HG03457 (cell line): ENCODE results near the gene UBE2R2.
A peak's percentile ranks its signal among the peaks of the same experiment; 100 is the strongest.
"Not testable (repeated sequence)": the region's sequence is repeated elsewhere in the genome, so short reads cannot be mapped to it uniquely, and the experiment has no call there.

Experiments
- ATAC-seq: cut with Tn5 transposase; IDR thresholded peaks from one replicate; pipeline ENCODE4 v1.9.1; 2021; ENCODE audit warnings: moderate number of reproducible peaks; ENCODE audit not compliant: unreplicated experiment

Gene UBE2R2

GRCh38 chr9:33798545-33798944, 18.4 kb upstream of the UBE2R2 start:
- ATAC-seq = no peak

DNA sequence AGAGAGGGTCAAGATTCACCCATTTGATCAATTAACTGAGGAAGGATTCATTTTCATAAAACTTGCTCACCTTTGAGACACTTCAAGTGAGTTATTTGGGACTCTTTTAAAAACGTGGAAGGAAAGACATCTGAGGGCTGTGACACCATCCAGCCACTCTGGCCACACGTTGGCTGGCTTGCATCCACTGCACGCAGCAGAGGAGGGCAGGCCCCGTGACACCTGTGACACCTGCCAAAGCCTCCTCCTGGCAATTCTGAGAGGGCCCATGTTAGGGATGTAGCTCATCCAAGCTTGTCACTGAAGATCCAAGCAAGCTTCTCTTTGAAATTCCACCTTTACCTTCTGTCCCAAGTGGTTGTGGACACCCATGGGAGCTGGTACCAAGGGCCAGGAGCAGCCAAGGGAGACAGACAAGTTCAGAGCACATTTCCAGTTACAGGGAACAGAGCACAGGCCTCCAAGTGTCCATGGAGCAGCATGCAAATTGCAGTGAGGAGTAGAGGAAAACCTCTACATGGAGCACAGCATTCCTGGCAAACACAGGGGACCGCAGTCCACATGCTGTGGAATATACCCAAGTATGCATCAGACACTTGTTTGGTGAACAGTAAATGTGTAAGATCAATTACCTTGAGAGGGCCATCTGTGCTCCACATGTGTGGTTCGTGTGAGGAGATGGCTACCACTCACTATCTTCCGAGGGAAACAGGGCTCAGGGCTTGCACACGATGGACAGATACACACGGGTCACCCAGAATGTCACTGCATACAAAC, 16.8 kb upstream of the UBE2R2 start:
- ATAC-seq = no peak

DNA sequence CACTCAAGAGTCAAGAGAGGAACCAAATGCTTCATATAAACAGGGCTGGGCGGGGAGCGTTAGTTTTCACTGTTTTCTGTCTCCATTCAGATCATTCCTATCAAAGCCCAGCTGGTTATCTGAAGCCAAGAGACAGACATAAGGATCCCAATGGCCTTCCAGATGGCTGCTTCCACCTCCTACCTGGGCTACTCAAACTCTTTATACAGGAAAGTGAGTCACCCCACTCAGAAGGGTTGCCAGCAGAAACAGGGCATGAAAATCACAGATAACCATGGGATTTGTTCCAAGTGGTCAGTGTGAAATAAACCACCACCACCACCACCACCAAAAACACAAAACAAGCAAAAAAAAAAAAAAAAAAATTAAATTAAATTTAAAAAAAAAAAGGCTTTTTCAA, 16.1 kb upstream of the UBE2R2 start:
- ATAC-seq = no peak

DNA sequence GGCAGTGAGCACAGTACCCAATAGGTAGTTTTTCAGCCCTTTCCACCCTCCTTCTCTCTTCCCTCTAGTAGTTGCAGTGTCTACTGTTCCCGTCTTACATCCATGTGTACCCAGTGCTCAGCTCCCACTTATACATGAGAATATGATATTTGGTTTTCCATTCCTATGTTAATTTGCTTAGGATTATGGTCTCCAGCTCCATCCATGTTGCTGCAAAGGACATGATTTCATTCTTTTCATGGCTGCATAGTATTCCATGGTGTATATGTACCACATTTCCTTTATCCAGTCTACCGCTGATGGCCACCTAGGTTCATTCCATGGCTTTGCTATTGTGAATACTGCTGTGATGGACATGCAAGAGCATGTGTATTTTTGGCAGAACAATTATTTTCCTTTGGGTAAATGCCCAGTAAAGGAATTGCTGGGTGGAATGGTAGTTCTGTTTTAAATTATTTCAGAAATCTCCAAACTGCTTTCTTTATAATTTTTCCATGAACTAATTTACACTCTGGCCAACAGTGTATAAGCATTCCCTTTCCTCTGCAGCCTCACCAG, 14.9 kb upstream of the UBE2R2 start:
- not testable (repeated sequence) for ATAC-seq

DNA sequence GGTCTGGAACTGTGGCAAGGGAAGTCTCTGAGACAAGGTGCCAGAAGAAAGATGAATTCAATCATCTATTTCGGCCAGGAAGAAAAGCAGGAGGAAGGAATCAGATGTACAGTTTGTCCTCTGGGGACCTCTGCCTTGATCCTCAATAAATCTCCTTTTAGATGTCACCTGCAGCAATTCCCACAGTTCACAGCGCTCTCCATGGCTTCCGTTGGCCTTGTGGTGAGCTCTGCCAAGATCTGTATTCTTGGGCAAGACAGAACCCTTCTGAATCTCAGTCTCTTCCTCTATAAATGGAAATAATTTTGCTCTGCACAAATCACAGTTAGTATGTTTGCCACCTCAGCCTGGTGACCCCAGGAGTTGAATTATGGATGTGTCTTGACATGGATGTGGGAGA, 12.8 kb upstream of the UBE2R2 start:
- not testable (repeated sequence) for ATAC-seq

DNA sequence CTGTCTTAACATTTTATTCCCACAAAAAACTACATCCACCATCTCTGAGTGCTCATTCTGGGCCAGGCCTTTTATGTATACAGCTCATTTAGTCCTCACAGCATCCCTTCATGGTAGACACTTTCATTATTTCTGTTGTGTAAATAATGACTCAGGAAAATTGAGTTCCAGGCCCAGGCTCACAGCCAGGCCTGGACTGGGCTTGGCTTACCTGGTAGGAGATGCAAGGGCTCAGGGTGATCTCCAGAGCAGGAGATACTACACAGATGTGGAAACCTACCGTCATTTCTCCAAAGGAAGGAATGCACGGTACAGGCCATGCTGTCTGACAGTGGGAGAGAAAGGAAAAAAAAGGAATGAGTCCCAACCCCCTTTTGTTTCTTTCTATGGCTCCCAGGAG, 9.8 kb upstream of the UBE2R2 start:
- not testable (repeated sequence) for ATAC-seq

DNA sequence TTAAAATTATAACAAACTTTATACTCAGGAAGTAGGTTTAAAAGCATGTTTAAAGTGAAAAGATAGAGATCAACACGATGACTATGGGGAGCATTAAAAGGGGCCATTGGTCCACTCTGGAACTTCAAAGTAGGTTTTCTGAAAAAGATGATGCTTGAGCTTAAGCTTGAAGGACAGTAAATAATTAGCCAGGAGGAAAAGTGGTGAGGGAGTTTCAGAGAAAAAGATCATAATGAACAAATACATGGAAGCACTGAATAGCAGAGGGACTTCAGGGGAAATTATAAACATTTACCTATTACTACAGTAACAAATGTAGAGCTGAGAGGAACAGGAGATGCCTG, 8.0 kb upstream of the UBE2R2 start:
- ATAC-seq = not testable (repeated sequence)

- ATAC-seq = no peak
Measured at GRCh38 chr9:33809506-33809905, 7.5 kb upstream of the UBE2R2 start.

DNA sequence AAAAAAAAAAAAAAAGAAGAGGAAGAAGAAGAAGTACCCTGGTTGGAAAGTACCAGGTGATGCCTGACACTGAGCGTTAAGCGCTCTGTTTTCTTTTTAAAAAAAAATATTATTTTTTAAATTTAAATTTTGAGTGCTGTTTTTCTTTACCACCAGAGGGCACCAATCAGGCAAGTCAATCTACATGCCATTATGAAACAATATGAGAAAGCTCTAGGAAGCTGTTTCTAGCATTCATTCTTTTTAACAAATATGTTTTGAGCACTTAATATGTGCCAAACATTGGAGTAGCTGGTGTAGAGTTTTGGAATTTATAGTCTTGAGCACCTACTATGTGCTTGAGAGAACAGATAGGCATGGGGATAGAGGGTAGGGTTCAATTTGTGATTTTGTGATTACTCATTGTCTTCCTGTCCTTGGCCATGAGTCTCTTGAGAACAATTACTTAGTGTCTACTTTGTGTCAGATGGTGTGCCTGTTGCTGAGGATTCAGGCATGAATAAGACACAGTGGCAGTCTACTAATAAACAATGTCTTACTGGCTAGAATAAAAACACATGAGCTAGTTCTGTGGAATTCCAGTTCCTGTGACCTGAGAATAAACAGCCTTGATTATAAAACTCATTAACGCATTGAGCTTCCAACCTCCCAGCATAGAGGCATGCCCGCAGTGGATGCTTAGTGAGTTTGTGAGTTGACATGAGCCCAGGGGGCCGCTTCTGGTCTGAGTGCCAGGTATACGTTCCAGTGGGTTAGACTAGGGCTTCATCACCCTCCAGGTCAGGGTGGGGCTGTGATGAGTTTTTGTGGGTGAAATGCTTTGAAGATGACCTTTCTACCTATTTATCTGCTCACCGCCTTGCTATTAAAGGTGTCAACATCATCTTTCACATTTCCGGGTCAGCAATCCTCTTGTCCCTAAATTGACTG, 3.0 kb upstream of the UBE2R2 start:
- ATAC-seq = no peak

DNA sequence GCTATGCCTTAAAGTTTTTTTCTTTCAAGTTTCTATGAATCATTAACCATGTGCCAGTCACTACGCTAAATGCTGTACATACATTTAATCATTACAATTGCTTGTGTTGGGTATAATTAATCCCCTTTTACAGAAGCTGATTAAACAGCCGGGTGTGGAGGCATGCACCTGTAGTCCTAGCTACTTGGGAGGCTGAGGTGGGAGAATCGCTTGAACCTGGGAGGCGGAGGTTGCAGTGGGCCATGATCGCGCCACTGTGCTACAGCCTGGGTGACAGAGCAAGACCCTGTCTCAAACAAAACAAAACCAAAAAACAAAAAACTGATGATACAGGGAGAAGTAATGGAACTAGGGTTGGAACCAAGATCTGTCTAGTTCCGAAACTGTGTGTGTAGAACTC, 1.2 kb upstream of the UBE2R2 start:
- ATAC-seq = no peak

GRCh38 chr9:33817327-33818166, 587 bp downstream of the UBE2R2 start:
- peak; percentile 16 for ATAC-seq

GRCh38 chr9:33818167-33818846, 1.3 kb downstream of the UBE2R2 start:
- ATAC-seq = no peak

- ATAC-seq = no peak
Measured at GRCh38 chr9:33818847-33819500, 2.0 kb downstream of the UBE2R2 start.

- ATAC-seq = no peak
Measured at GRCh38 chr9:33820231-33820745, 3.3 kb downstream of the UBE2R2 start.

DNA sequence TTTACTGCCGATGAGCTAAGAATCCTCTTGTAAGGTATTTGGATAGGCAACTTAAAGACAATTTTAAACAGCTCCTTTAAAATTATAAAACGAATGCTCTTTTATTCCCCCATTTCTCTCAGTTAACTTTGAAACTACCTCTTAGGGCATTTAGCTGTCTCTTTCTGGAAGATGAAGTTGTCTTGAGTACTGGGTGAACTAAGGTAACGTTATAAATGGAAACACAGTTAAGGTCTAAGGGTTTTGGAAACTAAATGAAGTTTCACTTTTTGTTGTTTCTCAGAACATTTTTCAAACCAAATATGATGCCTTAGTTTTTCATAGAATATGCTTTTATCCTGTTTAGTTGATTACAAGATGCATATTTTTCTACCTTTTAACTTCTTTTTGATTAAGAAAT, 6.8 kb downstream of the UBE2R2 start:
- no peak for ATAC-seq

DNA sequence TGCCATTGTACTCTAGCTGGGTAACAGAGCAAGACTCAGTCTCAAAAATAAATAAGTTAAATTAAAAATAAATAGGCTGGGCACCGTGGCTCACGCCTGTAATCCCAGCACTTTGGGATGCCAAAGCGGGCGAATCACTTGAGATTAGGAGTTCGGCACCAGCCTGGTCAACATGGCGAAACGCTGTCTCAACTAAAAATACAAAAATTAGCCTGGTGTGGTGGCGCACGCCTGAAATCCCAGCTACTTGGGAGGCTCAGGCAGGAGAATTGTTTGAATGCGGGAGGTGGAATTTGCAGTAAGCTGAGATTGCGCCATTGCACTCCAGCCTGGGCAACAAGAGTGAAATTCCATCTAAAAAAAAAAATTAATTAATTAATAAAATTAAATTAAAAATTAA, 10.3 kb downstream of the UBE2R2 start:
- ATAC-seq = not testable (repeated sequence)

DNA sequence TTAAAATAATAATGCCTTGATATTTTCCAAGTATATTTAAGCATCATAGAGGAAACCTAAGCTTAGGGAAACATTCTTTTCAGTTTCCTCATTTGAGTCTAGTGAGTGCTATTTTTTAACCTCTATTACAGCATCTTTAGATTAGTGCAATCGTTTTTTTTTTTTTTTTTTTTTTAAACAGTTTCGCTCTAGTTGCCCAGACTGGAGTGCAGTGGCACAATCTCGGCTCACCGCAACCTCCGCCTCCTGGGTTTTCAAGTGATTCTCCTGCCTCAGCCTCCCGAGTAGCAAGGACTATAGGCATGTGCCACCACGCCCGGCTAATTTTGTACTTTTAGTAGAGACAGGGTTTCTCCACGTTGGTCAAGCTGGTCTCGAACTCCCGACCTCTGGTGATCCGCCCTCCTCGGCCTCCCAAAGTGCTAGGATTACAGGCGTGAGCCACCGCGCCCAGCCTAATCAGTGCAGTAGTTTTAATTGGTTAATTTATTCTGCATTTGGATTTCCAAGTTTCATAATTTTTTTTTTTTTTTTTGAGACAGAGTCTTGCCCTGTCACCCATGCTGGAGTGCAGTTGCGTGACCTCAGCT, 12.8 kb downstream of the UBE2R2 start:
- not testable (repeated sequence) for ATAC-seq

DNA sequence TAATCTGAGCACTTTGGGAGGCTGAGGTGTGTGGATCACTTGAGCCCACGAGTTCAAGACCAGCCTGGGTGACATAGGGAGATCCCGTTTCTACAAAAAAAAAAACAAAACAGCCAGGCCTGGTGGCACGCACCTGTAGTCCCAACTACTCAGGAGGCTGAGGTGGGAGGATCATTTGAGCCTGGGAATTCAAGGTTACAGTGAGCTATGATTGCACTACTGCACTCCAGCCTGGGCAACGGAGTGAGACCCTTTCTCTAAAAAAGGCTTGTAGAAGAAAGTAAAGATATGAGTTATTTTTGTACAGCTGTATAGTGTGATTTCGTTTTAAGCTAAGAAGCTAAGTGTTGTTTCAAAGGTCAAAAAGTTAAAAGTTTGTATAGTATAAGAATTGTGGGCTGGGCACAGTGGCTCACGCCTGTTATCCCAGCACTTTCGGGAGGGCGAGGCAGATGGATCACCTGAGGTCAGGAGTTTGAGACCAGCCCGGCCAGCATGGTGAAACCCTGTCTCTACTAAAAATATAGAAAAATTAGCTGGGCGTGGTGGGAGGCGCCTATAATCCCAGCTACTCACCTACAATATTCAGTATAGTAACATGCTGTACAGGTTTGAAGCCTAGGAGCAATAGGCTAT, 18.8 kb downstream of the UBE2R2 start:
- ATAC-seq = no peak

DNA sequence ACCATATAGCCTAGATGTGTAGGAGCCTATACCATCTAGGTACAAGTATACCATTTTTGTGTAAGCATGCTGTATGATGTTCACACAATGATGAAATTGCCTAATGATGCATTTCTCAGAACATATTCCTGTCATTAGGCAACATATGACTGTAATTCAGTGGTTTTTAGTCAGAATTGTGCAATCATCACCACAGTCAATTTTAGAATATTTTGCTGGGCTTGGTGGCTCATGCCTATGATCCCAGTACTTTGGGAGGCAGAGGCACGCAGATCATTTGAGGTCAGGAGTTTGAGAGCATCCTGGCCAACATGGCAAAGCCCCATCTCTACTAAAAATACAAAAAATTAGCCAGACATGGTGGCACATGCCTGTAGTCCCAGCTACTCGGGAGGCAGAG, 19.3 kb downstream of the UBE2R2 start:
- ATAC-seq = not testable (repeated sequence)
